M059J (cell line): ENCODE measurements around the gene SETD1A. TPM values are rescaled to one million over a fixed set of nuclear protein-coding genes. Genes with fewer than 3 reads are reported as not detected.

Source experiments
- DNase-seq: peaks from one replicate; pipeline ENCODE4 v3.0.0-alpha.2; 2012; ENCODE audit warnings: low read depth
- total RNA-seq: library from RNA; depleted of rRNA; stranded (reverse); fragments of >200 nt; shearing (Covaris generic); gene quantifications from 2 replicates; pipeline ENCODE4 v1.2.3, GENCODE V29; 2014

Gene SETD1A
- total RNA-seq, 1 experiment from 2014 or later, result 3.9 TPM

GRCh38 chr16:30982548-30983288 is 25.2 kb downstream of the SETD1A start:
- DNase-seq, result no peak

GRCh38 chr16:30983289-30983889 is 25.8 kb downstream of the SETD1A start:
- peak; percentile 39 for DNase-seq

DNA sequence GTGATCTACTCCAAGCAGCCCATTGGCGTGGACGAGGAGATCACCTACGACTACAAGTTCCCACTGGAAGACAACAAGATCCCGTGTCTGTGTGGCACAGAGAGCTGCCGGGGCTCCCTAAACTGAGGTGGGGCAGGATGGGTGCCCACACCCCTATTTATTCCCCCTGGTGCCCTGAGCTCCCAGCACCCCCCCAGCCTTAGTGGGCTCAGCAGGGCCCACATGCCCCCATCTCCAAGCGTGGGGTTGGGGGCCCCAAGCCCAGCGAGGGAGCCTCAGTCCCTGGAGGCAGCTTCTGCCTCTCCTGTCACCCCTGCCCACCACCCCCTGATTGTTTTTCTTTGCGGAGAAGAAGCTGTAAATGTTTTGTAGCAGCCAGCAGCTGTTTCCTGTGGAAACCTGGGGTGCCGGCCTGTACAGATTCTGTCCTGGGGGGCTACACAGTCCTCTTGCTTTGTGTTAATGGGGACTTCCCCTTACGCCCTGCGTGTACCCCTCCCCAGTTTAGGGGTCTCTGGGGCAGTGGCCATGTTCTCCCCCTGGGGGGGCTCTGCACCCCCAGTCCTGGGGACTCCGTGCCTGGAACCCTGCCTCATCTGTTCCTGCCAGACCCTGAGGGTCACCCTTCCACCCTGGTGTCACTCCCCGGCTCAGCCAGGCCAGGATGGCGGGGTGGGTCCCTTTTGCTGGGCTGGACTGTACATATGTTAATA is 26.5 kb downstream of the SETD1A start:
- no peak for DNase-seq

- DNase-seq, result peak; percentile 76
Measured at GRCh38 chr16:30984669-30985400, 27.3 kb downstream of the SETD1A start, which contains the start of gene HSD3B7. HSD3B7 (plus strand) TSS chr16:30985207; CDS start chr16:30985659, 452 bp downstream.

GRCh38 chr16:30985401-30986128 is 28.0 kb downstream of the SETD1A start:
- DNase-seq, result peak; percentile 61

GRCh38 chr16:30986129-30986991 is 28.8 kb downstream of the SETD1A start:
- no peak for DNase-seq

DNA sequence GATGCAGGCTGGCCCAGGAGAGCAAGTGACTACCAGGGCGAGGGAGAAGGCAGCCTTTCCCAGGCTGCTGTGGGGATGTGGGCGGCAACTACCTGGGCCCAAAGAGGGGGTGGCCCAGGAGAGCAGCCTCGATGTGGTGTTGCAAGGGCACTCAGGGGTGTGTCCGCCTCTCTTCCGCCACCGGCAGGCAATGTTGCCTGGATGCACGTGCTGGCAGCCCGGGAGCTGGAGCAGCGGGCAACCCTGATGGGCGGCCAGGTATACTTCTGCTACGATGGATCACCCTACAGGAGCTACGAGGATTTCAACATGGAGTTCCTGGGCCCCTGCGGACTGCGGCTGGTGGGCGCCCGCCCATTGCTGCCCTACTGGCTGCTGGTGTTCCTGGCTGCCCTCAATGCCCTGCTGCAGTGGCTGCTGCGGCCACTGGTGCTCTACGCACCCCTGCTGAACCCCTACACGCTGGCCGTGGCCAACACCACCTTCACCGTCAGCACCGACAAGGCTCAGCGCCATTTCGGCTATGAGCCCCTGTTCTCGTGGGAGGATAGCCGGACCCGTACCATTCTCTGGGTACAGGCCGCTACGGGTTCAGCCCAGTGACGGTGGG is 30.1 kb downstream of the SETD1A start:
- DNase-seq, result no peak

GRCh38 chr16:30989469-30990047 is 32.0 kb downstream of the SETD1A start:
- no peak for DNase-seq

GRCh38 chr16:30990105-30990504 is 32.6 kb downstream of the SETD1A start:
- no peak for DNase-seq

DNA sequence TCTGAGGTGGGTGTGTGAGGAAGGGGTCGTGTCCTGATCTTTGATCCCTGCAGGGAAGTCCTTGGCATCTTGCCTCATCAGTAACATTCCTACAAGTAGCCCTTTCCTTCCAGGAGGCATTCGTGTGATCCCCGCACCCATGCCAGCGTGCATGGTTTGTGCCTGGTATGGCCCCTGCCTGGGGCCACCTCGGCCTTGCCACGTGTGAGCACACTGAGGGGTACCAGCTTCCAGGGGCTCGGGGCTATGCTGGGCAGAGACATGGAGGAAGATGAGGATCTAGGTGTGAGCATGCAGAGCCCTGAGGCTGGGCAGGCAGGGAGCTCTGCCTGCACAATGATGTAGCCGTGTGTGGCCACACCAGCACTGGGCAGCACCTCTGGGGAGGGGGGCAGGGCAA is 33.5 kb downstream of the SETD1A start:
- no peak for DNase-seq

DNA sequence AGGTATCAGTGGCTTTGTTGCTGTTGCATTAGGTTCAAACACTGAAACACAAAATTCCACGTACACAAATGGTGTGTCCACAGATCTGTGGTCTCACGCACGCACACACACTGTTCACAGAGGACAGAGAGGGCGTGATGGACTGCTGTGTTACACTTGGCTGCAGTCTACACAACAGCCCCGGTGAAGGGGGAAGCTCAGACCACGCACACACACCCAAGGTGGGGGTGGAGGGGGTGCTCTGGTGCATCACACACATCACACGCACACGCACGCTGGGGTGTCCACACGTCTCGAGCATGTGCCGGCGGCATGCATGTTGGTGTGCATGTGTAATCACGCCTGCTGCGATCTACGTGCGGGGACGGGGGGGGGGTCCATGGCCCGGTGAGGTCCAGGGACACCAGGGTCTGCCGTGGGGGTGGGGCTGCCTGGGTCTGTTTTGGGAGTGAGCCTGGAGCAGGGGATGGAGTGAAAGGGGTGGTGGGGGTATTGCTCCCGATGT is 34.8 kb downstream of the SETD1A start:
- DNase-seq, result no peak

DNA sequence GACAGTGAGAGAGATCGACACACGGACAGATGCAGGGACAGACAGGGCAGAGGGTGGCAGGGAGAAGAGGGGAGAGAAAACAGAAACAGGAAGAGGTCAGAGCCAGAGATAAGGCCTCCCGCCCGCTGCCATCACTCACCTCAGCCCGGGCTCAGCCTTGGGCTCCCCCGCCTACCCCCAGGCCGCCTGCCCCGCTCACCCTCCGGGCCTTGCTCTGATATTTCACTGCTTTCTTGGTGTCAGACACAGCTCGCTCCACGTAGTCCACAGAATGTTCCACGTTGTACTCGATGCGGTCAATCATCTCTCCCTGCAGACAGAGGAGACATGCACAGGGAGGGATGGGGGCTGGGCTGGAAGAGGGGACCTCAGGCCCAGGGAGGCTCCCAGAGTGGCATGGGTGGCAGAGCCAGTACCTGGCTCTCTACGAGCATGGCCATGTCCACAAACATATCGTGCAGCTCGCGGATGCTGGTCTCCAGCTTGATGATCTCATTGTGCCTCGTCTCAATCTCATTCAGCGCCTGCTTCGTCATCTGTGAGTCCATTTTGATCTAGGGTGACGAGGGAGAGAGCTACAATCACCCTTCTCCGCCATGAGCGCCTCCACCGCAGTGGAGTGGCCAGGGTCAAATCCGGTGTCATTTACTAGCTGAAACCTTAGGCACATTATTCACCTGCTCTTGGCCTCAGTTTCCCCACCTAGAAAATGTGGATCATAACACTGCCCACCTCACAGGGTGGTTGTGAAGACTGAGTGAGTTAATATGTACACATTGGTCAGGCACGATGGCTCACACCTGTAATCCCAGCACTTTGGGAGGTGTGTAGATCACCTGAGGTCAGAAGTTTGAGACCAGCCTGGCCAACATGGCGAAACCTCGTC is 35.6 kb downstream of the SETD1A start:
- DNase-seq, result no peak

DNA sequence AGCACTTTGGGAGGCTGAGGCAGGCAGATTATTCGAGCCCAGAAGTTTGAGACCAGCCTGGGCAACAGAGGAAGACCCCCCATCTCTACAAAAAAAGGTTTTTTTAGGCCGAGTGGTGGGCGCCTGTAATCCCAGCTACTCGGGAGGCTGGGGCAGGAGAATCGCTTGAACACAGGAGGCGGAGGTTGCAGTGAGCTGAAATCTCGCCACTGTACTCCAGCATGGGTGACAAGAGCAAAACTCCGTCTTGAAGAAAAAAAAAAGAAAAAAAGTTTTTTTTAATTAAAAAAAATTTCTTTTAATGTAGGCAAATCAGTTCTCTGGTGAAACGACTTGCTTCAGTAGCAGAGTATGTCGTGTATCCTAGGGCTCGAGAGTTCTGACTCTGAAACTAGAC is 38.4 kb downstream of the SETD1A start:
- DNase-seq, result no peak

- DNase-seq, result no peak
Measured at GRCh38 chr16:30996324-30996984, 38.9 kb downstream of the SETD1A start.

- peak; percentile 68 for DNase-seq
Measured at GRCh38 chr16:30996985-30997724, 39.6 kb downstream of the SETD1A start.

DNA sequence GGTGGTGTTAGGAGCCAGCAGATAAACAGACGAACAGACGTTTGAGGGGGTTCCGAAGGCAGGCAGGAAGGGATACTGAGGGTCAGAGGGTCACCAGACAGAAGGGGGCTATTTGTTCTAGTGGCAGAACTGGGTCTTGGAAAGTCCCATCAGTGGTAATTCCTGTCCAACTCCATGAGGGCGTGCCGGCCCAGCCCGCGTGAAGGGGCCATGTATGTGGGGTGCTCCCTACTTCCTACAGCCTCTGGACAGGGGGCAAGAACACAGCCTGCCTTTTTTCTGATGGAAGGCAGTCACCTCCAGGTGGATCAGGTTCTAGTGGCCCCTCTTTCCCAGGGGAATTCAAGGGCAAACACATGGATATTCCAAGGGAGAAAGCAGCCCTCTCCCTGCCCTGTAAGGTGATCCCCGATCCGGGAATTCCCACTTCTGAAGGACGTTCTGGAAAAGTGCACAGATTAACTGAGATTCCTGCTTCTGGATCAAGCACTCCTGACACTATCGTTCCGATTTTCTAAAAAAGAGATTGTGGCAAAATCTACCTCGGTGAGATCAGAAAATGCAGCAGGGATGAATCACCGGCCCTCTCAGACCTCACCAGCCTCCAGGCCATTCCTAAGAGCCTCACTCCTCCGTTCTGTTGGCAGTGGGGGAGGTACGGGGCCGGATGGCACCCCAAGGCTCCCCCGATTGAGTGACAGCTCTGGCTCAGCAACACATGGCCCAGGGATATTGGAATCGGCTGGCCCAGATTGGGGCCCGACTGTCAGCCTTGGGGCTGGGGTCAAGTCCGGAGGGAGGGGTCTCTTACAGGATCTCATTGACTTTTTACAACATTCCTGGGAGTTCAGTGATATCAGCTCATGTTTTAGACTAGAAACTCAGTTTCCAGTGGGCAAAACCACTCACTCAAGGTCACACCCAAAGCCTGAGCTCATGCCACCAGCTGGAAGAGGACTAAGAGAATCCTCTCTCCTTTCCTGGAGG is 40.5 kb downstream of the SETD1A start:
- peak; percentile 96 for DNase-seq
